CD4-positive, alpha-beta T cell treated with Interferon gamma for 1 hour (primary cell): ENCODE data around the gene HSPA2.
"Not testable (repeated sequence)": the region's sequence is repeated elsewhere in the genome, so short reads cannot be mapped to it uniquely, and the experiment has no call there.

Source experiments
- DNase-seq: peaks from one replicate; pipeline ENCODE4 v3.0.0-alpha.2; 2020

HSPA2 gene

DNA sequence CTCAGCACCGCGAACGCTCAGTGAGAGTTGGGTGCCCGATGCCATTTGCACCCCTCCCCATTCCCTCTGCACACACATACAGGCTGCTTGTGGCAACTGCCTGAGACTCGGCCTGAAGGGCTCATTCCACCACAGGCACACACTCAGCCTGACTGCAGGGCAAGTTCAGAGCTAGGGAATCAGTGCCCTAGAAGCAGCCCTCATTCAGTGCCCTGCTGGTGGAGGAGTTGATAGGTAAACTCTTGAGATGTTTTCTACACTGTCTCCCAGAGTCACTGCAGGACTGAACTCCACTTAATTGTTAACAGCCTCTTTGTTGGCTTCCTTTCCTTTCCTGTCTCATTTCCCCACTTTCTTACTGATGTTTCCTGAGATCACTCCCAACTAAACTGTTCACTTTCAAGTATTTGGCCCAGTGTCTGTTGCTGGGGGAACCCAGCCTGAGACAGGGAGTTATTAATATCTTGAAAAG is 26.1 kb downstream of the HSPA2 start:
- no peak for DNase-seq

DNA sequence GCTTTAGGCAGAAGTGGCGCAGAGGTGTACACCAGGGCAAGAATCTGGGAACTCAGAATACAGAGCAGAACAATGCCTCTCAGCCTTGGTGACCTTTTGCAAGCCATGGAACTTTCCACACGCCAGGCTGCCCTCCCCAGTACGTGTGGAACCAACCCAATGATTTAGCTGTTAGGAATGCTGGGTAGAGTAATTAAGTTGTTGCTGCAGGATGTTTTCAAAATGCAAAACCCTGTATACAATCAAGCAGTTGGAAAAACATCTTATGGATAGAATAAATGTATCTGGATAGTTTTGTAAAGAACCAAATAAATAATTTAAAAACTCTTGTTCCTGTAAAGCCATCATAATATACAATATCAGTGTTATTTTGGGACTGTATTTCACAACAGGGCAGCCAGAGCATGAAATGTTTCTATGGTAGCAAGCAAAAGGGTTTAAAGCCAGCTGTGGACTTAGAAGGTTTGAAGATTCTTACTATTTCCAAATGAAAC is 28.6 kb downstream of the HSPA2 start:
- DNase-seq: no peak

DNA sequence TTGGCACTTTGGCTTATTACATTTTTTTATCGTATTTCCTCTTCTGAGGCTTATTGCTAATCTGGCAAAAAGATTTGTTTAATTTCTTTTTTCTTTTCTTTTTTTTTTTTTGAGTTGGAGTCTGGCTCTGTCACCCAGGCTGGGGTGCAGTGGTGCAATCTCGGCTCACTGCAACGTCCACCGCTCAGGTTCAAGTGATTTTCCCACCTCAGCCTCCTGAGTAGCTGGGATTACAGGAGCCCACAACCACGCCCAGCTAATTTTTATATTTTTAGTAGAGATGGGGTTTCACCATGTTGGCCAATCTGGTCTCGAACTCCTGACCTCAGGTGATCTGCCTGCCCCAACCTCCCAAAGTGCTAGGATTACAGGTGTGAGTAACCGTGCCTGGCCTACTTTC is 29.1 kb downstream of the HSPA2 start:
- DNase-seq: not testable (repeated sequence)

DNA sequence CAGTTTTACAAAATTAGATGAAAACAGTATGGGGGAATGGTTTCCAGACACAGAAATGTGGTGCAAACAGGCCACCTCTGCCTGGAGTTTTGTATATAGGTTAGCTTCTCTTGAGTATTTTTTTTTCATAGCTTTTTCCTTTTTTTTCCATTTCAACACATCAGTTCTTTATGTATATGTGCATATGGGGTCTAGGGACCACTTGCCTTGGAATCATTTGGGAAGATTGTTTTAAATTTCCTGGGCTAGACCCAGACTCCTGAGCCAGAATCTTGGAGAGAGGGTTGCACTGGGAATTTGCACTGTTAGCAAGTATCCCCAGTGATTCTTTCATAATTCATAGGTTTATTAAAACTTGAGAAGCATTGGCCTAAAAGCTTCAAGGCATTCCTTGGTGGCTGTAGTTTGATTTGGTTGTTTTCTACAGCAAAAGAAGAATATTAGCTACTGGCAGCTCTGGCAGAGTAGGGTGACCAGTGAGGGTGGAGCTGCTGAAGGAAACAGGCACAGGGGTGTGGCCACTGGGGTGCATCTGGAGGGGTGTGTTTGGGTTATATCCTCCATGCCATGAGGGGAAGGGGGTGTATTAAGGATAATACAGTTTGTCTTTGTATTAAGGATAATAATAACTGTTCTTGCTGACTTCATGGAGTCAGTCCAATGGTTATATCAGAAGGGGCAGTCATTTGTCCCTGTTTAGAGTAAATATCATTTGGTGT is 32.0 kb downstream of the HSPA2 start:
- no peak for DNase-seq

DNA sequence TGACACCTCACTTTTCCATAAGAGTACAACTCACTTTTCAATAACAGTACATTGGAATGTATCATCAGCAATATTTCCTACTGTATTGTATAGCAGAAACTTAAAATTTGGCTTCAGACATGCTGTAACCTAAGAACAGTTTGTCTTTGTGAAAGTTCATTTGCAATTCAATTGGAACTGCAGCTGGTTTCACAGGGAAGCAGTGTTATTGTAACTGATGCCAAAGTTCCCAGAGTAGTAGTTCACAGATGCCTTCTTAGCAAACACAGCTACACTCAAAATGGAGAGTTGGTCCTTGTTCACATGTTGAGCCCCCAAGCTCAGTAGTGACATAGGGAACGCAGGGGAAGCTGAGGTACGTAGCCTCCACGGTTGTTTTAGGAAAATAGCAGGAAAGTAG is 32.6 kb downstream of the HSPA2 start:
- no peak for DNase-seq

DNA sequence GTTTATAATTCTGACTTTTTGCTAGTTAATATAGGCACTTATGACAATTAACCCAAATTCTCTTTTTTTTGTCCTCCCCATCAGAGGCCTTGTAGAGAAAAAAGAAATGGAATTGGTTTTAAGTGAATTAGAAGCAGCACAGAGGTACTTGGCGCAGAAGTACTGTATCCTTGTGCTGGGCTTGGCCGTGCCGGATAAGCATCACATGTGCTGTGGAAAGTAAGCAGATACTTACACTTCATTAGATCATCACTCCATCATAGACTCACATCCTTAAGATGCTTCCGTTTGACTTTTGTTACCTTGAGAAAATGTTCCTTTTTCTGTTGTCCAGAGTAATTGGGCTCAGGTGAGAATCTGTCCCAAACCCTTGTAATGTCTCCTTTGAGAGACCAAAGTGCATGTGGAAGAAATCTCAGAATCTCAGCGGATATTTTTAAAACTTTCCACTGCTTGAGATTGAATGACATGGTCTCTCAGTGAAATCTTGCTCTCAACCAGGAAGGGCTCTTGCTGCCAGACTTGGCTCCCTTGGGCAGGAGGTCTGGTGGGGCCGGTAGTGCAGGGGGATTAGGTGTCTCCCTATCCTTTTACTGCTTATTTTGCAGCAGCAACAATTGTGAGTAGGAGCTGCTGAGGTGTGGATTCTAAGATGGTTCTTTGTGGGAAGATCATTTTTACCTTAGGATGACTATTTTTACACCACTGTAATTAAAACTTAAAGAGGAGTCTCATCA is 34.0 kb downstream of the HSPA2 start:
- no peak for DNase-seq

DNA sequence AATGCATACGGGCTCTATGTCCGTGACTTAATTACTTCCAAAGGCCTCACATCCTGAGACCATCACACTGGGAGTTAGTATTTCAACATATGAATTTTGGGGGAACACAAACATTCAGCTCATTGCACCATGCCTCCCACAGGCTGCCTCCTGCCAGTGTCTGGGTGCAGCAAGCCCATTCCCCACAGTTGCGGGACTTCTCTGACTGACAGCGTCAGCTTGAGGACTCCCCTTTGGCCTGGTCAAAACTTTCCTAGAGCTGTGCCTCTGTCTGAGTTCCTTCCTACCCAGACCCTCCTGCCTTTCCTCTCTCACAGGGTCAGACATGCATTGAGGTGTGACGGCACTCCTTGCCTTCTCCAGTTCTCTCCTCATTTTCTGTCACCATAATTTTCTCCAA is 36.7 kb downstream of the HSPA2 start:
- no peak for DNase-seq

DNA sequence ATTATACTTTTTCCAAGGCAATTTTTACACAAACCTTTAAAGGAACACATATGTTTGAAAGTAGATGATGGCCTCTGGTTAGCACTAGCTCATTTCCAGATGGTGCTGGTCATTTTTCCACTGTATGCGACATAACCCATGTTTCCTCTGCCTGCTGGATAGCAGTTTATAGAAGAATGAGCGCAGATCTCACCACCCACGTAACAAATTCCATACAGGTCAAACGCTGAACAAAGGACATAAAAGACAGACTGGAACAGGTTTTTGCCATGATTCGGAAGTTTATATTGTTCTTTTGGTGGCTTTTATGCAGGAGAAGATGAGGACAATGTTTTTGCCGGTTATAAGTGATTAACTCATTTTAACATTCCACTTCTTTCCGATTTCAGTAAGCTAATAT is 39.9 kb downstream of the HSPA2 start:
- DNase-seq: no peak

DNA sequence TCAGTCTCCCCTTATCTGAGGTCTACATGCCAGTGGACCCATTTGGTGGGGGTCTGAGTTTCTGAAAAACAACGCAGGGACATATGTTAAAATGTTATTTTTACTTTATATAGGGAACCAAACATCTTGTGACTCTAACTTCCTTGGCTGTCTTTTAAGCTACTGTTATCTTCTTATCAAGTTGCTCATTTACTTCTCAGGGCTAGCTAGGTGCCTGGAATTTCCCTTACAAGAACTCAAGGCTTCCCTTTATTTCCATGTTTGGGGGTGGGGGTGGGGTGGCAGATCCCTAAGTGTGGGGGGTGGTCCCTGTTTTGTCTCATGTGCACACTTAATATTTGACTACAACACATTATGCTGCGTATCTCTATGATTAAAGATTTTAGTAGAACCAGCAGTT is 40.8 kb downstream of the HSPA2 start:
- DNase-seq: no peak

DNA sequence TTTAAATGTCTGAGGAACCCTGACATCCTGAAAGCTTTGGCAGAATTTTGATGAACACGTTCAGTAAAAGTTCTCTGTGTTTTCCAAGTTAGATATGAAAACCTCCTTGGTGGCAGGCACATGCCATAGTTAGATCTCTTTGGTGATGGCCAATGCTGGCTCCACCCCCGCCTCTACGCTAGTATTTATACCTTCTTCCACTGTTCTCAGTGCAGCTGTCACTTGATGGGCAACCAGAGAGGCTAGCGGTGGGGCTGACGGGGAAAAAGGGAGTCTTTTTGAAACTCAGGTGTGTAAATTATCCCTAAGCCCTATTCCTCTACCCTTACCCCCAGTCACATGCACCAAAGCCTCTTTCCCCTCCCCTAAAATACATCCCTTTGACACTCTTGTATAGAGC is 41.3 kb downstream of the HSPA2 start:
- DNase-seq: no peak

DNA sequence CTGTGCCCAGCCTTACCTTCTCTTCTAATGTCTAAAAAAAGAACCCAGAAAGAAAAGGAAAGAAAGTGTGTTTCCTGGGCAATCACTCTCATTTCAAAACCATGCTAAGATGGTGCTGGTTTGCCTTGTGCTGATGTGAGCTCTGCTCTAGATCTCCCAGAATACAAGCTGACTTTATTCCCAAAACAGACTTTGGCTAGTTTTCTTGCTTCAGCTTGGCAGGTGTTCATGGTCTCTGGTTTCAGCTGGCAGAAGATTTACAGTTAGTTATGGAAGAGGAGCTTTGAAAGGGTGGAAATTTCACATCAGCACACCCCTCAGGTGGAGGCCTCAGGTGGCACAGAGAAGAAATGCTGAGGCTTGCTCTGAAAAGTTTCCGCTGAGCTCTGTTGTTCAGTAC is 43.6 kb downstream of the HSPA2 start:
- no peak for DNase-seq

DNA sequence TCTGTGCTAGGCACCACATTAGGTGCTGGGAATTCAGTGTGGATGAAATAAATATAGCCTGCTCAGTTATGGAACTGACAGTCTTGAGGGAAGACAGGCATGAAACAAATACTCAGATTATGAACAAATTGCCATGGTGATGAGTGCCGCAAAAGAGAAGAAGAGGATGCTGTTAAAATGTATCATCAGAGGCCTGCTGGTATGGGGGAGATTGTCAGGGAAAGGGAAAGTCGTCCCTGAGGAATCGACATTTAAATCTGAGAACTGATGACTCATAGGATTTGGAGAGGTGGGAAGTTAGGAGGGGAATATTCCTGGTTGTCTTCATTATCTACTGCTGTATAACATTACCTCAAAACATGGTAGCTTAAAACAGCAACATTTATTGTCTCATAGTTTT is 51.3 kb downstream of the HSPA2 start:
- no peak for DNase-seq
